ENCODE measurements around the gene NT5DC1. TPM values are rescaled to one million over a fixed set of nuclear protein-coding genes. Genes with fewer than 3 reads are reported as not detected.

The NT5DC1 gene
- total and polyA plus RNA-seq, 10 of the 15 experiments (the other 5 are each of a cell fraction or from before 2014, with no cell fraction given), result 40.8 to 140 (median 66.8) TPM

- Histone ChIP-seq H3K4me2 (ENCODE audit: control insufficient read depth, insufficient read depth) (no peak overlapping the region), H3K79me2 (ENCODE audit: control insufficient read depth, insufficient read depth, low read length) (no peaks in the 10 kb centered on the region), H3K36me3 (ENCODE audit: control insufficient read depth in 2 of 2, insufficient read depth in 2 of 2, low read length in 1 of 2) (peaks cover 1 to 2% of the 10 kb centered on the region in 2 experiments; a peak in 2 of 4 replicates), H3K4me1 (ENCODE audit: control insufficient read depth, insufficient read depth, low read length) (no peaks in the 10 kb centered on the region), H3K27ac (ENCODE audit: control insufficient read depth, insufficient read depth) (no peak overlapping the region), H3K27me3 (replicated peaks in 1 of 2; ENCODE audit: control insufficient read depth in 2 of 2, insufficient read depth in 2 of 2, low read length in 1 of 2) (no peaks in the 10 kb centered on the region), H3K4me3 (no peak overlapping the region), H2AFZ (ENCODE audit: control insufficient read depth, low read depth, low read length) (no peak overlapping the region), H3K9me3 (replicated peaks; ENCODE audit: control insufficient read depth, insufficient read depth, low read length) (peaks cover 2% of the 10 kb centered on the region; the same call in 2 of the 3 replicates), H4K20me1 (ENCODE audit: control insufficient read depth, insufficient read depth) (no peaks in the 10 kb centered on the region), H3K9ac (ENCODE audit: control insufficient read depth, insufficient read depth, low read length) (no peak overlapping the region)
- ChIA-PET POLR2A (interaction anchor here (0.5 kb wide), 1 partner anchor 14 kb away, joined by 8 read pairs; no protein-coding TSS in a partner anchor), RAD21 (ENCODE audit: unreplicated experiment) (no interaction called here), CTCF (interaction anchor here (1.4 to 2.0 kb wide), 3 partner anchors 12 to 298 kb away, joined by 3 to 6 read pairs (median 5); no protein-coding TSS in a partner anchor), SMC1A (ENCODE audit: uncharacterized antibody, unreplicated experiment) (no interaction called here)
- in situ Hi-C loops (cut with MboI) (no loop called here), intact Hi-C loops (cut with micrococcal nuclease; ENCODE audit: unreplicated experiment) (no loop called here)
- whole genome bisulfite sequencing (ENCODE audit: insufficient coverage, insufficient replicate concordance, low lambda C conversion rate, missing lambda C conversion rate), result 93% methylated on average over 1 of the region's 1 CpG
- BruUV-seq (replicated peaks), result no TSS peak
- ATAC-seq (no peak), DNase-seq (ENCODE audit: low read depth, low spot score) (no peak), FAIRE-seq (no peak)
- TF ChIP-seq CBX5 (IDR thresholded peaks at IDR 0.05; ENCODE audit: low read depth) (peak; percentile 53; the same call in 1 of the 2 replicates), MTA2 (IDR thresholded peaks at IDR 0.05; ENCODE audit: low read depth) (no peak), ESRRA (IDR thresholded peaks at IDR 0.05; ENCODE audit: low read length) (no peak), FOS (IDR thresholded peaks at IDR 0.05; ENCODE audit: borderline replicate concordance, extremely low read depth, insufficient read length) (no peak), NRF1 (conservative IDR thresholded peaks at IDR 0.05; ENCODE audit: low read depth, low read length) (no peak)
These were observed 162.7 kb downstream of the NT5DC1 start for GRCh38 chr6:116263353-116263752.

- Histone ChIP-seq H2AFZ (ENCODE audit: control insufficient read depth, low read depth, low read length) (no peak overlapping the region), H3K79me2 (ENCODE audit: control insufficient read depth, insufficient read depth, low read length) (no peaks in the 10 kb centered on the region), H3K27me3 (replicated peaks in 1 of 2; ENCODE audit: control insufficient read depth in 2 of 2, insufficient read depth in 2 of 2, low read length in 1 of 2) (no peaks in the 10 kb centered on the region), H3K9me3 (replicated peaks; ENCODE audit: control insufficient read depth, insufficient read depth, low read length) (peaks cover 2% of the 10 kb centered on the region; the same call in 2 of the 3 replicates), H3K9ac (ENCODE audit: control insufficient read depth, insufficient read depth, low read length) (no peak overlapping the region), H4K20me1 (ENCODE audit: control insufficient read depth, insufficient read depth) (no peaks in the 10 kb centered on the region), H3K27ac (ENCODE audit: control insufficient read depth, insufficient read depth) (no peak overlapping the region), H3K4me2 (ENCODE audit: control insufficient read depth, insufficient read depth) (no peak overlapping the region), H3K36me3 (ENCODE audit: control insufficient read depth in 2 of 2, insufficient read depth in 2 of 2, low read length in 1 of 2) (peaks cover 1 to 2% of the 10 kb centered on the region in 2 experiments; a peak in 2 of 4 replicates), H3K4me3 (no peak overlapping the region), H3K4me1 (ENCODE audit: control insufficient read depth, insufficient read depth, low read length) (no peaks in the 10 kb centered on the region)
- ATAC-seq (no peak), DNase-seq (ENCODE audit: low read depth, low spot score) (no peak), FAIRE-seq (no peak)
- ChIA-PET SMC1A (ENCODE audit: uncharacterized antibody, unreplicated experiment) (no interaction called here), RAD21 (ENCODE audit: unreplicated experiment) (no interaction called here), CTCF (interaction anchor here (2.3 kb wide), 1 partner anchor 47 kb away, joined by 8 read pairs; no protein-coding TSS in a partner anchor), POLR2A (no interaction called here)
- 76% methylated on average over 4 of the region's 4 CpGs for WGBS (ENCODE audit: insufficient coverage, insufficient replicate concordance, low lambda C conversion rate, missing lambda C conversion rate)
- intact Hi-C loops (cut with micrococcal nuclease; ENCODE audit: unreplicated experiment) (no loop called here), in situ Hi-C loops (cut with MboI) (no loop called here)
- no TSS peak for BruUV-seq (replicated peaks)
- TF ChIP-seq RAD21 (IDR thresholded peaks at IDR 0.05; ENCODE audit: insufficient read depth, low read depth, low read length) (no peak), SMAD1 (IDR thresholded peaks at IDR 0.05; ENCODE audit: low read depth, partially characterized antibody) (no peak), TCF3 (IDR thresholded peaks at IDR 0.05; ENCODE audit: borderline replicate concordance, insufficient read depth, low read depth, low read length) (no peak), SIX5 (IDR thresholded peaks at IDR 0.05; ENCODE audit: low read depth, low read length, severe bottlenecking) (no peak), EED (IDR thresholded peaks at IDR 0.05; ENCODE audit: low read depth) (no peak), RELA (IDR thresholded peaks at IDR 0.05; ENCODE audit: borderline replicate concordance, partially characterized antibody) (no peak), E4F1 (IDR thresholded peaks at IDR 0.05; ENCODE audit: borderline replicate concordance, partially characterized antibody) (no peak), STAT1 (conservative IDR thresholded peaks at IDR 0.05) (no peak)
These were observed 164.6 kb downstream of the NT5DC1 start for GRCh38 chr6:116265041-116265829.

Measured in GM12878 (cell line).